Endothelial cell of umbilical vein (primary cell): Measurements from ENCODE around the gene CRISPLD2. TPM values are rescaled to one million over a fixed set of nuclear protein-coding genes. Genes with fewer than 3 reads are reported as not detected.
"Not testable (repeated sequence)": the region's sequence is repeated elsewhere in the genome, so short reads cannot be mapped to it uniquely, and the experiment has no call there.

Source experiments
- BruUV-seq: library from RNA; stranded (reverse); fragments of 400-500 nt; replicated peaks from 2 replicates; lab custom pipeline; 2021; lab: Mats Ljungman, UMichigan
- CTCF ChIA-PET: fragments of 300-600, 350-600 bp; sonication (Branson Sonifier 250); formaldehyde crosslinking; loops from one replicate; lab custom pipeline; 2021; ENCODE audit warnings: antibody characterized with exemption, inconsistent platforms; lab: Charles Lee
- POLR2A ChIA-PET: fragments of 300-600, 350-600 bp; sonication (Branson Sonifier 250); formaldehyde crosslinking; loops from one replicate; lab custom pipeline; 2021; ENCODE audit warnings: antibody characterized with exemption, inconsistent platforms; lab: Charles Lee
- DNase-seq: peaks from one replicate; pipeline ENCODE4 v3.0.0-alpha.2; 2011; ENCODE audit warnings: low read depth, low spot score
- FAIRE-seq: peaks from 2 replicates; lab custom pipeline; 2011; peaks lifted over from hg19 to GRCh38; lab: Jason Lieb, UNC
- H2AFZ ChIP-seq: 2 replicates; pipeline ENCODE4 v1.6.0; 2012; ENCODE audit warnings: low read depth, low read length, control low read depth, inconsistent platforms
- H3K27ac ChIP-seq: 2 replicates; pipeline ENCODE4 v1.5.1; 2011; ENCODE audit warnings: low read depth, mild to moderate bottlenecking, control low read depth, low read length, moderate library complexity; ENCODE audit not compliant: insufficient read depth
- H3K27me3 ChIP-seq, 2 experiments: 2 replicates each; pipeline versions ENCODE4 v1.6.0 to v1.6.1; 2011; ENCODE audit warnings: low read length in 2 of 2, mixed read lengths in 1 of 2; ENCODE audit not compliant: control insufficient read depth in 2 of 2, insufficient read depth in 2 of 2
- H3K36me3 ChIP-seq, 2 experiments: 2 replicates in 1 of 2; 3 replicates in 1 of 2; pipeline ENCODE4 v1.5.1; 2011; ENCODE audit warnings: low read length in 2 of 2, mild to moderate bottlenecking in 1 of 2, moderate library complexity in 1 of 2; ENCODE audit not compliant: control insufficient read depth in 2 of 2, insufficient read depth in 2 of 2; ENCODE audit errors: extremely low read depth in 1 of 2
- H3K4me1 ChIP-seq: 3 replicates; pipeline ENCODE4 v1.5.1; 2011; ENCODE audit warnings: mild to moderate bottlenecking, low read length; ENCODE audit not compliant: control insufficient read depth, insufficient read depth; ENCODE audit errors: extremely low read depth
- H3K4me2 ChIP-seq: 2 replicates; pipeline ENCODE4 v1.6.1; 2011; ENCODE audit warnings: low read length, control low read depth, mixed read lengths; ENCODE audit not compliant: insufficient read depth
- H3K4me3 ChIP-seq, 3 experiments: fragments of 200-600 bp in 1 of 3; sonication (generic), shearing (Covaris generic) in 1 of 3; replicated peaks in 1 of 3; 2 replicates each; pipeline ENCODE4 v1.5.1; 2011 to 2016; ENCODE audit warnings: control low read depth in 3 of 3, low read length in 3 of 3, mild to moderate bottlenecking in 2 of 3, inconsistent platforms in 1 of 3, low read depth in 1 of 3, moderate library complexity in 1 of 3; ENCODE audit not compliant: insufficient read depth in 1 of 3
- H3K79me2 ChIP-seq: 2 replicates; pipeline ENCODE4 v1.6.0; 2012; ENCODE audit warnings: low read length, inconsistent platforms; ENCODE audit not compliant: control insufficient read depth, insufficient read depth
- H3K9ac ChIP-seq: replicated peaks from 2 replicates; pipeline ENCODE3; 2011; ENCODE audit warnings: low read length, control low read depth; ENCODE audit not compliant: insufficient read depth; ENCODE audit errors: extremely low read depth
- H3K9me1 ChIP-seq: replicated peaks from 3 replicates; pipeline ENCODE4 v1.6.0; 2011; ENCODE audit warnings: mild to moderate bottlenecking, low read length; ENCODE audit not compliant: control insufficient read depth, insufficient read depth; ENCODE audit errors: extremely low read depth
- H3K9me3 ChIP-seq: replicated peaks from 2 replicates; pipeline ENCODE4 v1.5.1; 2012; ENCODE audit warnings: low read length, inconsistent platforms; ENCODE audit not compliant: control insufficient read depth, insufficient read depth
- H4K20me1 ChIP-seq: replicated peaks from 2 replicates; pipeline ENCODE3; 2011; ENCODE audit warnings: mild to moderate bottlenecking, low read length; ENCODE audit not compliant: control insufficient read depth, insufficient read depth; ENCODE audit errors: extremely low read depth
- CTCF ChIP-seq, 2 donors: IDR thresholded peaks; 1 replicate in 1 of 2; 2 replicates in 1 of 2; pipeline ENCODE4 v1.5.1; 2011; ENCODE audit warnings: low read length in 2 of 2, mild to moderate bottlenecking in 2 of 2, moderate library complexity in 2 of 2, control low read depth in 1 of 2, inconsistent platforms in 1 of 2, low read depth in 1 of 2; ENCODE audit not compliant: insufficient read depth in 1 of 2; ENCODE audit errors: extremely low read depth in 1 of 2
- EZH2 ChIP-seq: IDR thresholded peaks from 2 replicates; pipeline ENCODE4 v1.6.1; 2012; ENCODE audit warnings: borderline replicate concordance, low read depth, mild to moderate bottlenecking, moderate library complexity, low read length, inconsistent platforms; ENCODE audit not compliant: severe bottlenecking
- FOS ChIP-seq: IDR thresholded peaks from 2 replicates; pipeline ENCODE4 v1.6.1; 2011; ENCODE audit warnings: mild to moderate bottlenecking, low read length, moderate library complexity, borderline replicate concordance; ENCODE audit not compliant: insufficient read depth
- GATA2 ChIP-seq: IDR thresholded peaks from 2 replicates; pipeline ENCODE4 v1.7.0; 2011; ENCODE audit warnings: low read depth, mild to moderate bottlenecking, moderate library complexity, mixed read lengths, low read length; ENCODE audit not compliant: insufficient read length, insufficient read depth
- JUN ChIP-seq: IDR thresholded peaks from 2 replicates; pipeline ENCODE4 v1.6.1; 2011; ENCODE audit warnings: borderline replicate concordance, low read depth; ENCODE audit not compliant: insufficient read length, insufficient read depth
- MAX ChIP-seq: IDR thresholded peaks from 2 replicates; pipeline ENCODE4 v1.6.1; 2011; ENCODE audit not compliant: insufficient read depth, insufficient read length
- MYC ChIP-seq: IDR thresholded peaks from one replicate; pipeline ENCODE4 v1.6.1; 2011; ENCODE audit warnings: mild to moderate bottlenecking, low read depth, low read length
- POLR2A ChIP-seq: IDR thresholded peaks from 2 replicates; pipeline ENCODE4 v1.6.1; 2012; ENCODE audit warnings: low read depth, mild to moderate bottlenecking, control low read depth, low read length
- POLR2AphosphoS5 ChIP-seq: IDR thresholded peaks from 2 replicates; pipeline ENCODE4 v1.6.1; 2012; ENCODE audit warnings: low read depth, mild to moderate bottlenecking, control low read depth, low read length, moderate library complexity; ENCODE audit not compliant: insufficient read depth
- dilution Hi-C: fragments of 300-500 bp; cut with MboI; formaldehyde crosslinking; loops from one replicate; pipeline ENCODE4 v1.15.0; 2019; ENCODE audit warnings: low sequenced_read_pairs; ENCODE audit not compliant: extremely low pct_ligation_motif_present
- intact Hi-C: fragments of 100-400 bp; cut with micrococcal nuclease; formaldehyde crosslinking; loops from one replicate; pipeline ENCODE4 v1.10.0; 2022
- polyA plus RNA-seq, 4 experiments: library from polyadenylated mRNA; depleted of rRNA in 3 of 4; stranded (reverse) in 3 of 4; unstranded in 1 of 4; fragments of >200 nt; gene quantifications; 2 replicates each; pipeline versions ENCODE4 v1.2.1 to v1.2.3, GENCODE V29; 2011 to 2012; ENCODE audit warnings: missing spikeins in 1 of 4
- total RNA-seq: library from RNA; stranded (reverse); gene quantifications from 2 replicates; pipeline ENCODE4 v1.2.3, GENCODE V29; 2021

Gene CRISPLD2
- total and polyA plus RNA-seq, 2 donors (not counting 3 experiments of a cell fraction or from before 2014, with no cell fraction given), result 0.14 to 0.73 TPM

GRCh38 chr16:84869473-84869845 is 49.7 kb downstream of the CRISPLD2 start:
- H3K27ac ChIP-seq, result no peak overlapping the region
- TF ChIP-seq POLR2A (no peak), CTCF (IDR thresholded peaks at IDR 0.05; ENCODE audit: extremely low read depth in 1 of 2, insufficient read depth in 1 of 2, low read depth in 1 of 2, low read length in 2 of 2) (no peak), FOS (no peak), GATA2 (no peak), EZH2 (no peak), POLR2AphosphoS5 (no peak), MYC (no peak), JUN (no peak), MAX (no peak)
- no peaks in the 10 kb centered on the region for H3K9me3 ChIP-seq
- POLR2A ChIA-PET, result no interaction called here
- no peak overlapping the region for H2AFZ ChIP-seq
- FAIRE-seq, result no peak
- no peaks in the 10 kb centered on the region for H3K9me1 ChIP-seq
- H3K4me2 ChIP-seq, result no peak overlapping the region
- BruUV-seq, result no TSS peak
- no peaks in the 10 kb centered on the region for H4K20me1 ChIP-seq
- no peak overlapping the region for H3K4me3 ChIP-seq
- peaks cover 0 to 2% of the 10 kb centered on the region in 2 experiments for H3K27me3 ChIP-seq
- H3K9ac ChIP-seq, result no peak overlapping the region
- dilution Hi-C loops (no loop called here), intact Hi-C loops (no loop called here)
- CTCF ChIA-PET, result no interaction called here
- DNase-seq, result no peak
- H3K36me3 ChIP-seq, result no peaks in the 10 kb centered on the region
- H3K79me2 ChIP-seq, result no peaks in the 10 kb centered on the region
- H3K4me1 ChIP-seq, result no peaks in the 10 kb centered on the region

GRCh38 chr16:84872971-84873370 is 53.2 kb downstream of the CRISPLD2 start:
- intact Hi-C loops, dilution Hi-C loops, POLR2A ChIA-PET: not testable (repeated sequence)

More at GRCh38 chr16:84872971-84873370, 53.2 kb downstream of the CRISPLD2 start:
- not testable (repeated sequence) for H3K4me1 ChIP-seq, H2AFZ ChIP-seq, H4K20me1 ChIP-seq, H3K27ac ChIP-seq, H3K36me3 ChIP-seq, FAIRE-seq, BruUV-seq, H3K4me2 ChIP-seq, H3K79me2 ChIP-seq, H3K9me3 ChIP-seq, H3K9ac ChIP-seq, DNase-seq, H3K9me1 ChIP-seq, H3K27me3 ChIP-seq, H3K4me3 ChIP-seq
- CTCF ChIA-PET, result interaction anchor here (1.7 kb wide), 1 partner anchor 8 kb away, joined by 6 read pairs; no protein-coding TSS in a partner anchor
